GM21825 (cell line): ENCODE data around the gene HOXB7.

Experiments
- ATAC-seq: cut with Tn5 transposase; IDR thresholded peaks from one replicate; pipeline ENCODE4 v1.9.1; 2021; ENCODE audit warnings: mild to moderate bottlenecking, moderate library complexity; ENCODE audit not compliant: unreplicated experiment

HOXB7 gene

GRCh38 chr17:48611213-48611612 lies 396 bp upstream of the HOXB7 start:
- no peak for ATAC-seq

GRCh38 chr17:48609759-48610281 lies 997 bp downstream of the HOXB7 start:
- no peak for ATAC-seq

- no peak for ATAC-seq
Measured at GRCh38 chr17:48609033-48609432, 1.8 kb downstream of the HOXB7 start.

- ATAC-seq, result no peak
Measured at GRCh38 chr17:48608494-48608834, 2.4 kb downstream of the HOXB7 start.

GRCh38 chr17:48606892-48607614 lies 3.8 kb downstream of the HOXB7 start:
- ATAC-seq, result no peak

- ATAC-seq, result no peak
Measured at GRCh38 chr17:48605991-48606891, 4.6 kb downstream of the HOXB7 start.

- ATAC-seq, result no peak
Measured at GRCh38 chr17:48605409-48605919, 5.4 kb downstream of the HOXB7 start.

GRCh38 chr17:48604770-48605329 lies 6.0 kb downstream of the HOXB7 start, which contains the start of gene HOXB6:
TSS of gene HOXB6 (minus strand) at chr17:48604986. CDS start at chr17:48598150, 6,836 bp downstream.
- no peak for ATAC-seq

- no peak for ATAC-seq
Measured at GRCh38 chr17:48603959-48604769, 6.7 kb downstream of the HOXB7 start.

GRCh38 chr17:48601539-48602425 lies 9.0 kb downstream of the HOXB7 start:
- no peak for ATAC-seq

GRCh38 chr17:48601207-48601538 lies 9.6 kb downstream of the HOXB7 start:
- ATAC-seq, result no peak

- no peak for ATAC-seq
Measured at GRCh38 chr17:48600244-48601098, 10.3 kb downstream of the HOXB7 start.

- no peak for ATAC-seq
Measured at GRCh38 chr17:48599354-48599753, 11.5 kb downstream of the HOXB7 start.

GRCh38 chr17:48598736-48599135 lies 12.1 kb downstream of the HOXB7 start:
- no peak for ATAC-seq

- no peak for ATAC-seq
Measured at GRCh38 chr17:48597778-48598631, 12.8 kb downstream of the HOXB7 start.

- ATAC-seq, result no peak
Measured at GRCh38 chr17:48597528-48597777, 13.4 kb downstream of the HOXB7 start.

- ATAC-seq, result no peak
Measured at GRCh38 chr17:48596735-48597527, 13.9 kb downstream of the HOXB7 start.
